ENCODE data around the gene CLTC.

Gene CLTC

DNA sequence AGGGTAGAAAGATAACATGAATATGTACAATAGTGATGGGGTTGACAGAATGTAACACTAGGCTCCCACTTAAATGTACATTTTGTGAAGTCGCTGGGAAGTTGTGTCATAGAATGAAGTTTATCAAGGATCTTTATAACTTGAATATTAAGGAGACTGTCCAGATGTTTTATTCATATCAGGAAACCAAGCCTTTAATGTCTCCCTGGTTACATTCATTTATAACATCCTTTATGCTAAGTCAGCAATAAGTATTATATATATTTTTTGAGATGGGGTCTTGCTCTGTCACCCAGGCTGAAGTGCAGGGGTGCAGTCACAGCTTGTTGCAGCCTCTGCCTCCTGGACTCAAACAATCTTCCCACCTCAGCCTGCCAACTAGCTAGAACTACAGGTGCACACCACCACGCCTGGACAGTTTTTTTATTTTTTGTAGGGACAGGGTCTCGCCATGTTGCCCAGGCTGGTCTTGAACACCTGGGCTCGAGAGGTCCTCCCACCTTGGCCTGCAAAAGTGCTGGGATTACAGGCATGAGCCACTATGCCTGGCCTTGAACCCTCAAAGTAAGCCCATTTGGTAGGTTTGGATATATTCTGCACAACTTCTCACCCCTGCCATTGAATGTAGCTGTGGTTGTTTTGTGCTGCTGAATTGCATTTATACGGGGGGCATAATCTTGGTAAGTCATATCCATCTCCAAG is 14.1 kb downstream of the CLTC start:
- Histone ChIP-seq H3K9me3 (ENCODE audit: insufficient read depth, low read length, severe bottlenecking) (no peaks in the 10 kb centered on the region), H3K4me1 (ENCODE audit: insufficient read depth, low read length) (peaks cover 11% of the 10 kb centered on the region), H3K9ac (ENCODE audit: low read depth, low read length) (no peak overlapping the region), H3K4me2 (ENCODE audit: insufficient read depth, low read length) (no peak overlapping the region), H3K27me3 (ENCODE audit: insufficient read depth, low read length, poor library complexity) (no peaks in the 10 kb centered on the region), H3K27ac (ENCODE audit: low read length) (no peak overlapping the region), H4K20me1 (ENCODE audit: insufficient read depth, low read length) (peaks cover 84% of the 10 kb centered on the region), H2AFZ (ENCODE audit: low read depth, low read length) (no peak overlapping the region), H3K36me3 (ENCODE audit: insufficient read depth, low read length) (peaks cover 19% of the 10 kb centered on the region; the same call in 1 of the 2 replicates), H3K79me2 (ENCODE audit: insufficient read depth, low read length) (peaks cover 95% of the 10 kb centered on the region), H3K4me3 (ENCODE audit: low read depth in 1 of 2, low read length in 2 of 2) (no peak overlapping the region)
- TF ChIP-seq, protein P1, sequence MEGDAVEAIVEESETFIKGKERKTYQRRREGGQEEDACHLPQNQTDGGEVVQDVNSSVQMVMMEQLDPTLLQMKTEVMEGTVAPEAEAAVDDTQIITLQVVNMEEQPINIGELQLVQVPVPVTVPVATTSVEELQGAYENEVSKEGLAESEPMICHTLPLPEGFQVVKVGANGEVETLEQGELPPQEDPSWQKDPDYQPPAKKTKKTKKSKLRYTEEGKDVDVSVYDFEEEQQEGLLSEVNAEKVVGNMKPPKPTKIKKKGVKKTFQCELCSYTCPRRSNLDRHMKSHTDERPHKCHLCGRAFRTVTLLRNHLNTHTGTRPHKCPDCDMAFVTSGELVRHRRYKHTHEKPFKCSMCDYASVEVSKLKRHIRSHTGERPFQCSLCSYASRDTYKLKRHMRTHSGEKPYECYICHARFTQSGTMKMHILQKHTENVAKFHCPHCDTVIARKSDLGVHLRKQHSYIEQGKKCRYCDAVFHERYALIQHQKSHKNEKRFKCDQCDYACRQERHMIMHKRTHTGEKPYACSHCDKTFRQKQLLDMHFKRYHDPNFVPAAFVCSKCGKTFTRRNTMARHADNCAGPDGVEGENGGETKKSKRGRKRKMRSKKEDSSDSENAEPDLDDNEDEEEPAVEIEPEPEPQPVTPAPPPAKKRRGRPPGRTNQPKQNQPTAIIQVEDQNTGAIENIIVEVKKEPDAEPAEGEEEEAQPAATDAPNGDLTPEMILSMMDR (IDR thresholded peaks at IDR 0.05; ENCODE audit: borderline replicate concordance, extremely low read depth, low read length, poor library complexity, severe bottlenecking), result no peak
- TF ChIP-seq EZH2 (IDR thresholded peaks at IDR 0.05; ENCODE audit: borderline replicate concordance, low read depth, low read length, severe bottlenecking), result no peak
- no peak for ATAC-seq (ENCODE audit: insufficient read depth, low read depth)
- no peak for DNase-seq

DNA sequence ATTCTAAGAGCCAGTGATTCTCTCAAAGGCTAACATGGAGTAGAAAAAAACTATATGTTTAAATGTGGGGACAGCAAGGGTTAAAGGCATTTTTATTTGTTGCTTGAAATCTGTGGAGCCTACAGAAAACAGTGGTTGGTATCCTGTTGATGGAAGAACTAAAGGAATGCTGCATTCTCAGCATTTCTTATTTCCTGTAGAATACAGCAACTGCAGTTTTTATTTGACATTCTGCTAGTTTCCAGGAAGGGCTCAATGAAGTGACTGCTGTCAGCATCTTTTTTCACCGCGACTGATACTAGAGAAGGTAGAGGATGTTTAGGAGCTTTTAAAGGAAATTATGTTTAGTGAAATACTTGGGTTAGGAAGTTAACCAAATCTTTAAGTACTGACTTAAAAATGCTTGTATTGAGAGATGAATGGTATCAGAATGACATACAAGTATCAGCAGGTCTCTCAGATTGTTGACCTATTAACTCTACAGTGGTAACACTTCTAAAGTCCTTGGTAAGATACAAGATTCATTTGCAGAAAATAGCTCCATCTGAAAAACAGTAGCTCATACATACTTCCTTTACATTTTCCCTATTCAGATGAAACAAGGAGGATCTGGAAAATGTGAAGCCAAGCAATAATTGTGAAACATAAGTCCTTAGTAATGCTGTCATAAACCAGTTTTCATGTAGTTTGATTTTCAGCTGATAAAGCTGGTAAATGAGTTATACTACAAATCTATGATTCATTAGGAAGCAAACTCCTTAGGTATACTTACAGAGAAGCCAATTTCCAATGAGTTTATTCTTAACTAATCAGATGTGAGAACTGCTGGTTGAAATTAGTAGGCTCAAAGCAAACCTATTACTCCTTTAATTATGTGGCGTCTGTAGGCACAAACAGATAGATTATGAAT is 15.2 kb downstream of the CLTC start:
- no peak for TF ChIP-seq EZH2 (IDR thresholded peaks at IDR 0.05; ENCODE audit: borderline replicate concordance, low read depth, low read length, severe bottlenecking)
- H3K9me3 ChIP-seq (ENCODE audit: insufficient read depth, low read length, severe bottlenecking), result no peaks in the 10 kb centered on the region
- no peak overlapping the region for H2AFZ ChIP-seq (ENCODE audit: low read depth, low read length)
- ATAC-seq (ENCODE audit: insufficient read depth, low read depth) (no peak), DNase-seq (no peak)
- peaks cover 18% of the 10 kb centered on the region for H3K4me1 ChIP-seq (ENCODE audit: insufficient read depth, low read length)
- no peak overlapping the region for H3K27ac ChIP-seq (ENCODE audit: low read length)
- peaks cover 95% of the 10 kb centered on the region for H3K79me2 ChIP-seq (ENCODE audit: insufficient read depth, low read length)
- peaks cover 13% of the 10 kb centered on the region; the same call in 1 of the 2 replicates for H3K36me3 ChIP-seq (ENCODE audit: insufficient read depth, low read length)
- H3K27me3 ChIP-seq (ENCODE audit: insufficient read depth, low read length, poor library complexity), result no peaks in the 10 kb centered on the region
- H3K9ac ChIP-seq (ENCODE audit: low read depth, low read length), result no peak overlapping the region
- H4K20me1 ChIP-seq (ENCODE audit: insufficient read depth, low read length), result peaks cover 85% of the 10 kb centered on the region
- no peak overlapping the region for H3K4me2 ChIP-seq (ENCODE audit: insufficient read depth, low read length)
- no peak overlapping the region for H3K4me3 ChIP-seq (ENCODE audit: low read depth in 1 of 2, low read length in 2 of 2)

DNA sequence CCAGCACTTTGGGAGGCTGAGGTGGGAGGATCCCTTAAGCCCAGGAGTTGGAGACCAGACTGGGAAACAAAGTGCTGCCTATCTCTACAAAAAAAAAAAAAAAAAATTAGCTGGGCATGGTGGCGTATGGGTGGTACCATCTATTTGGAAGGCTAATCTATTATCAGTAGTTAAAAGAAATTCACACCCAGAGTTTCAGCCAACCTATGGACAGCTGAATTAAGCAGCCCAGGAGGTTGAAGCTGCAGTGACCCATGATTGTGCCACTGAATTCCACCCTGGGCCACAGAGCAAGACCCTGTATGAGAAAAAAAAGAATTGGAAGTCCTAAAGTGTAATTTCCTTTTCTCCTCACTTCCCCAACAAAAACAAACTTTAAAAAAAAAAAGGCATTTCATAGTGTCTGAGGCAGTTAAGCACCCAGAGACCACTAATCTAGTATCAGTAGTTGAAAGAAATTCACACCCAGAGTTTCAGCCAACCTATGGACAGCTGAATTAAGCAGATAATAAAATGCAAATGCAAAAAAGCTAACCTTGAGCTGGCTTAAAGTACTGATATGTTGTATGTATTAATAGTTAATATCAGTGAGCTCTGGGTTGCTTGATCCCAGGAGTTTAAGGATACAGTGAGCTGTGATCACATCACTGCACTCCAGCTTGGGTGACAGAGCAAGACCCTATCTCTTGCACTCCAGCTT is 18.1 kb downstream of the CLTC start:
- no peak overlapping the region for H3K4me3 ChIP-seq (ENCODE audit: low read depth in 1 of 2, low read length in 2 of 2)
- no peak overlapping the region for H3K4me2 ChIP-seq (ENCODE audit: insufficient read depth, low read length)
- H3K9me3 ChIP-seq (ENCODE audit: insufficient read depth, low read length, severe bottlenecking), result no peaks in the 10 kb centered on the region
- H3K9ac ChIP-seq (ENCODE audit: low read depth, low read length), result no peak overlapping the region
- H3K27me3 ChIP-seq (ENCODE audit: insufficient read depth, low read length, poor library complexity), result no peaks in the 10 kb centered on the region
- H3K4me1 ChIP-seq (ENCODE audit: insufficient read depth, low read length), result peaks cover 44% of the 10 kb centered on the region
- ATAC-seq (ENCODE audit: insufficient read depth, low read depth) (no peak), DNase-seq (no peak)
- peaks cover 81% of the 10 kb centered on the region for H4K20me1 ChIP-seq (ENCODE audit: insufficient read depth, low read length)
- H2AFZ ChIP-seq (ENCODE audit: low read depth, low read length), result no peak overlapping the region
- H3K79me2 ChIP-seq (ENCODE audit: insufficient read depth, low read length), result peaks cover 95% of the 10 kb centered on the region
- peaks cover 8% of the 10 kb centered on the region; the same call in 1 of the 2 replicates for H3K36me3 ChIP-seq (ENCODE audit: insufficient read depth, low read length)
- no peak overlapping the region for H3K27ac ChIP-seq (ENCODE audit: low read length)
- no peak for TF ChIP-seq EZH2 (IDR thresholded peaks at IDR 0.05; ENCODE audit: borderline replicate concordance, low read depth, low read length, severe bottlenecking)
- TF ChIP-seq, protein P1 (IDR thresholded peaks at IDR 0.05; ENCODE audit: borderline replicate concordance, extremely low read depth, low read length, poor library complexity, severe bottlenecking), result no peak

Measured in DND-41 (cell line).